ENCODE measurements around the gene ITGB1.

Gene ITGB1

DNA sequence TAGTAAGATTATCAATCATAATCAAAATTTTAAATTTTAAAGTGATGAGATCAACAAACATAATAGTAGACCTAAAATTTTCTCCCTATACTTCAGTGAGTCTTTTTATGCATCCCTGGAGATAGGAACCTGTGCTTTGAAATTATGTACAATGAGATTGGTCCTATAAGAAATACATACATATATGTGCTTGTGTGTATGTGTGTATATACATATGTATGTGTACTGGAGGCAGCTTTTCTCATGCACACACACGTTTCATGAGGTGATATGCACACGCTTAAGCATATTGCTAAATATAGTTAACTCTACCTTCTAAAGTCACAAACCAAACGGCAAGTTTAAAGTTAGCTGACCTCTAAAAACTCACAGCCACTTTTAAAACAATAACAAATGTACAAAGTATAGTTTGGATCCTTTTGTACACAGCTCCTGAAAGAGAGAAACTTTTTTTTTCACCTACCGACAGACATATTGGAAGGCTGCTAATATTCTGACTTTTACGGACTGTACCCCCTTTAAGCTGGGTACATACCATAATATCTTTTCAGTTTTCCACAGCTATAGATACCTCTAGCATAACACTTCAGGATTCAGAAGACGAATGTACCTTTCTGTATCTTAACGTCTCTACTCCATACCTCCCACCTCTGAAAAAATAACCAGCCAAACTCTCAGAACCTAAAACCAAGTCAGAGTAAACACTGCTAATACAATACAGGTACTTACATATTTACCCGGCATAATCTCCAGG lies 3.3 kb downstream of the ITGB1 start:
- no peak for DNase-seq

DNA sequence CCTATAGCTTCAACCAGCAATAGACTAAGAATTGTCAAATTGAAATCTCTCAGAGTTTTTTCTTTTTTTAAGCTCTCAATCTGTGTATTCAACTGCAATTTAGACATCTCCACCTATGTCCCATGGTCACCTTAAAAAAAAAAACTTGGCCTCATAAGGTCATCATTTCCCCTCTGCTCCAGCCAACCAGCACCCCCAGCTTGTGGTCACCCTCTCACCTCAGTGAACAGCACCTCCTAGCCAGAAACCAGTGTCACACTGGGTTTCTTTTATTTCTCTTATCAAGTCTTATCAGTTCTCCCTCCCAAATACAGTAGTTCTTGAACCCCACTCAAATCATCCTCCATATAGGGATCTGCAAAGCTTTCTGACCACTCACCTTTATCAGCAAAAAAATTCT lies 4.0 kb downstream of the ITGB1 start:
- no peak for DNase-seq

DNA sequence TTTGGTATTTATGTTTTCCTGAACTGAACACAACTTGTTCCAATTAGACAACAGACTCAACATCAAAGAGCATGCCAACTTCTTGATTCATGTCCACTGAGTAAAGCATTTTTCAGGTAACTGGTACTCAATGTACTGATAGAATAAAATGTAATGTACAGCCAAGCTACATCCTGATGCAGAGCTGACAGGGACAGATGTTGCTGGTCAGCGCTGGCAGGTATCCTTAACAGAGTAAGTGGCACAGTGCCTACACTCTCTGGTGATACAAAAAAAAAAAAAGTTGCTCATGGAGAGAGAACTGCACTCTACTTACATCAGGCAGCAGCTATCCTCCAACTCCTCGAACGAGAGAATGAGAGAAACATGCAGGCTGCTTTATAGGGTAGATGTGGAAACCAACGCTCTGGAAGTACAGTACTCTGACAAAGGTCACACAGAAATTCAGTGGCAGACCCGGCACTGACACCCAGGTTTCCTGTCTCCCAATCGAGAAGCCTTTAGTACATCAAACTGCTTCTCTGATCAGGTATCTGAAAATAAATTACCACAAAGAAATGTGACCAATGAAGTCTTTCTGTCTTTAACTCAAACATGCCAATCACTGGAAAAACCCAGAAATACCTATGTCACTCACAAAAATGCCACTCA lies 4.6 kb downstream of the ITGB1 start:
- DNase-seq, result no peak

DNA sequence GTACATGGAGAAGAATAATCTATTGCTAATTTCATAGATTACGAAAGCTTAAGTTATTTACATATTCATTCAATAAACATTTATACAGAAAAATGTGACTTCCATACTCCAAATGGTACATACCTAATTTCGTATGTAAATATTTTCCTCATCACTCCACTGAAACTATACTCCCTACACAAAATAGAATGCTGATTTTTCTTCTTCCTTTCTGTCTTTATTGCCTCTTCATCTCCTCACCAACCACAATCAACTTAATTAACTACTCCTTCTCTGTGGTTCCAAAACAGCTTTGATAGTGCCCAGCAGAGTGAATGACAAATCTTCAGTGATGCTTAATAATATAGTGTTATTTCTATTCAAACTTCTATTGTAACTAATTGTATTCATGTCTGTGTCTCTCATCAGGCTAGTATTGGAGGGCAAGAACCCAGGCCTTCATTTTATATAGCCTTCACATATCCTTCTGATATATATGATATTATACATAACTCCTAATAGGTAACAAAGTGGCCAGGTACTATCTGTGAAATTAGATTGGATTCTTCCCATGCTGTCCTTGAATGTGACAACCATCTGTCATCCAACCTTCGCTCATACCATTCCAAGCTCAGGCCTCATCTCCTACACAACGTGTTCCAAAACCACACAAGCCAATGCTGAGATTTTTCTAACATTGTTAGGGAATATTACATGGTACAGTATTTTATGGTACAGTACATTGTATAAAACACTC lies 5.3 kb downstream of the ITGB1 start:
- no peak for DNase-seq

DNA sequence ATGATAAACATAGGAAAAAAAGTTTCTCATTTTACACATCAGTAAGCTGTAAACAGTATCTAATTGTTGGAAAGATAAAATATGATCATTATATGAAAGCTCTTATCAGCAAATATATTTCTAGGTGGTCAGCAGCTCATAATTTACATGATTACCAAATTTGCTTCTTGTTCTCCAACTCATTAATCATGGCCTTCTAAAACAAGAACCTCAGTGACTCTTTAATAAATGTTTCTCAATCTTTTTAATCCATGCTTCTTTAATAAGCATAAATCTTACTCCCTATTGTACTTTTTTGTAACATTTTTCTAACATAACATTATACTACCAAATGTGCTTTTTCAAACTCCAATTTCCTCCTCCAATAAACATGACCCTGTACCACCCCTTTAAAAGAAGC lies 5.9 kb downstream of the ITGB1 start:
- no peak for DNase-seq

DNA sequence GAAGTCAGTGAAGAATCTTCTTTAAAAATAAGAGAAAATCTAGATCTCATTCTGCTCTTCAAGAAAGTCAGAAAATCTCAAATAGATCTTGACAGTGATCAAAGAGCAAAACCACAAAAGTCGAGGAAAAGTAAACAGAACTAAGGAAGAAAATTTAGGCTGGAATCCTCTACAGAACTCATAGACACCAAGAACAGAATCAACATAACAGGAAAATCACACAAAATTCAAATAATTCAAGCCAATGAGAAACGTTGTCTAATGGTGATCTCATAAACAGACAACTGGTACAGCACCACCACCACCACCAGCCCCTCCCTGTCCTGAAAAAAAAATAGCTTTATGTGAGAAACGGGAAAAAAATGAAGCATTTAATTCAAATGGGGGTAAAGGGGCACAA lies 6.9 kb downstream of the ITGB1 start:
- DNase-seq, result no peak

DNA sequence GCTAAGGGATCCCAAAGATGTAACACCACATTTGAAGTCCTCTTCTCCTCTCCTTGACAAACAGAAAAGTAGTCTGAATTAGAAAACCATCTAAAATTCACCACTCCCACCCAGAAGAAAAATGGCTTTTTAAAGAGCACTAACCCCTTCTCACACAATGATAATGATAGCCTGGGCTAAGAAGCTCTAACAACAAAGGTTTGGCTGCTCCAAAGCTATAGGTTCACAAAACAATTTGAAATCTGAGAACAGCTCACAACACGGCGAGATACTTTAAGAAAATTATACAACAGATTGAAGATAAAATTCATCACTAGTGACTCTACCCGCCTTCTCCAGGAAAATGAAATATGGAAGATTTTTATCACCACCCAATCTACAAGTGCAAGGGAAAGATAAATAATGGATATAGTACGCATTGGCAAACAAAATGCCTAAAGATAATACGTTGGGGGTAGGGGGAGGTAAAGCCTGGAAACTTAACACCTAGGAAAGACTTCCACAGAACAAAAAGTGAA lies 7.4 kb downstream of the ITGB1 start:
- no peak for DNase-seq

DNA sequence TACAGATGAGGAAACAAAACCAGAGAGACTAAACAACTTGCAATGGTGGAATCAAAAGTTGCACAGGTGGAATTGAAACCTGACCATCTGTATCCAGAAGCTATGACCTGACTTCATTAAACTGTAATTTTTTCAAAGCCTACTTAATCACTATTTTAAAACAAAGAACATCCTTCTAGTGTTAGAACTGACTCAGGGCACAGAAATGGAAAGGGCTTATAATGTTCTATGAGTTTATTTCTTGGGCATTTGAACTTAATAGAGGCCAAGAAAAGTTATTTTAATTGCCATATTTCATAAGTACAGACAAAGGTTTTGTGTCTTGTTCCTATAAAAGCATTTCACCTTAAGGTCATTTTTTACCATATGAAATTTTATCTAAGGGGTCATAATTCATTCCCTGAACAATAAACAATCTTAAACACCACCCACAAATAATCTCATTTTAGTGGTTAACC lies 8.8 kb downstream of the ITGB1 start:
- no peak for DNase-seq

DNA sequence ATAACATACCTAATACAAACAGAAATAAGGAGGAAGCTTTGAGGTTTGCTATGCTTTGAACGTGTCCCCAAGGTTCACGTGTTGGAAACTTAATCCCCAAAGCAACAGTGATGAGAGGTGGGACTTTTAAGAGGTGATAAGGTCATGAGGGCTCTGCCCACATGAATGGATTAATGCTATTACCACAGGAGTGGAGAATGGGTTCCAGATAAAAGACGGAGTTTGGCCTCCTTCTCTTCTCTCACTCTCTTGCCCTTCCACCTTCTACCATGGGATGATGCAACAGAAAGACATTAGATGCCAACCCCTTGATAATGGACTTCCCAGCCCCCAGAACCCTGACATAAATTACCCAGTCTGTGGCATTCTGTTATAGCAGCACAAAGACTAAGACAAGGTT lies 9.6 kb downstream of the ITGB1 start:
- DNase-seq, result no peak

DNA sequence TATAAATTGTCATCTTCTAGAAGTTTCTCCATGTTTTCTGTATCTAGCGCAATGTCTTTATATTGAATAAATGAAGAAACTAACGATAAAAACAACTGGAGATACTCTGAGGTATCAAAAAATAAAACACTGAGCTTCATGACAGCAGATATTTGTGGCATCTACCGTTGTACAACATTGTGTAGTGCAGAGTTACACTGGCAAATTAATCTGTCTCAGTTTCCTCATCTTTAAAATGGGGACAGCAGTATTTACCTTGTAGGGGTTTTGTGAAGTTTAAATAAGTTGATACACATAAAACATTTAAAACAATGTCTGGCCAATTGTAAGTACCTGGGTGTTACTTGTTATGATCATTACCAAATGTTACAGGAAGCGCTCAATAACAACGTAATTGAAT lies 10.4 kb downstream of the ITGB1 start:
- no peak for DNase-seq

DNA sequence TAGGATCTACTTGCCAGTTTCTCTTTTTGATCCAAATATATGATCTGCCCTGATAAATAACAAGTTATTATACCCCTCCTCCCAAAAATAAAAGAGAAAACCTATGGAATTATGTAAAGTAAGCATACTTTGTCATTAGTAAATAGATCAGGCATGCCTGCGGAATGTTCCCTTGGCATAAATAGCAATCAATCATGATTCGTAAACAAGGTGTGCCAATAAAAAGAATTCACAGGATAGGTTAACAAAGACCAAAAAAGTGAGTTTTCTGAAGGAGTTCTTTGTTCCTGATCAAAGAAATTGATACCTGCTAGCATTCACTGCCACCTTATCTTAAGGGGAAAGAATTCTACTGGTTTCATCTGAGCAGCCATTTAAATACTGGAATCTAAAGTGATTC lies 11.9 kb downstream of the ITGB1 start:
- no peak for DNase-seq

DNA sequence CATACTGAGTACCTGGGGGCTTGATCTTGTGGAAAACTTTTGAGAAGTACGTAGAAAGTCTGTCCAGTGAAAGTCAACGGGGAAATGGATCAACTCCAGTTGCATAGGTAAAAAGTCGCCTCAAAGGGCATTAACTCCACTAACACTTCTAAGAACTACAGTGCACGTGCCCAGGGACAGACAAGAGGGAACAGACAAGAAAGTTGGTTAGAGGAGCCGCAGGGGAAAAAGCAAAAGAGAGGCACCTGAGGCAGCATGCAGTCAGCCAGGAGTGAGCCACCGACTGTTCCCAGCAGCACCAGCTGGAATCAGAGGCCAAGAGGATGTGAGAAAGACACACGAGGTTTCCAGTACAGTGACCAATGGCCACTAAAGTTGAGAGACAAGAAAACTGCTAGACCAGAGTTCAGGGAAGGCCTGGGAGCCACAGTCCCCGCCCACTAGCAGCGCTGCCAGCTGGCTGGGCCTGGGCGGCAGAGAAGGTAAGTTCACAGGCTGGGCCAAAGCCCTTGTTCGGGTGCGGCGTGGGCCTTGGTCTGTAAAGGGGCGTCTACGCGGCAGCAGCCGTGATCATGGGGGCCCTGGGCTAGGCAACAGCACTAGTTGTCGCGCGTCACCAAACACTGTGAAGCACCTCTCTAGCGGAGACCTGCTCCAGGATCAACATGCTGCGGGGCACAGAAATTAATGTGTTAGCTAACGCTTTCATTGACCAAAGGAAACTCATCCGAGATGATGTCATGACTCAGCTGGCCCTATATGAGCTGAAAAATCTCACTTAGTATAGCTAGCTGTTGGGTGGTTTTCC lies 14.0 kb downstream of the ITGB1 start:
- DNase-seq, result no peak

DNA sequence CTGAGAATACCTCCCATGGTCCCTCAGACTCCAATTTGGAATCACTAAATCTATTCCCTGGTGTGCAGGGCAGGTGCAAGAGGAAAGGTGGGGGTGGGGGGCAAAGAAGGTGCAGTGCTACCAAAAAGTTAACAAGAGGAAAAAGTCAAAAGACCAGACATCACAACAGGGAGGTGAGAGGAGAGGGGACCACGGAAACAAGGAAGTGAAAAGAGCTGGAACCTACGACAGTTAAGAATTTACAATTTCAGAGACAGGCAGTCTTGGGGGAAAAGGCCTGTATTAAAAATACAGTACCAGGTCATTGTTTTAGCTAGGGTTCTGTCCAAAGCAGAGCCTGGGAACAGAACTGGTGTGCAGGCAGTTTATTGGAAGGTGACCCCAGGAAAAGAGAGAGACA lies 14.6 kb downstream of the ITGB1 start:
- no peak for DNase-seq

DNA sequence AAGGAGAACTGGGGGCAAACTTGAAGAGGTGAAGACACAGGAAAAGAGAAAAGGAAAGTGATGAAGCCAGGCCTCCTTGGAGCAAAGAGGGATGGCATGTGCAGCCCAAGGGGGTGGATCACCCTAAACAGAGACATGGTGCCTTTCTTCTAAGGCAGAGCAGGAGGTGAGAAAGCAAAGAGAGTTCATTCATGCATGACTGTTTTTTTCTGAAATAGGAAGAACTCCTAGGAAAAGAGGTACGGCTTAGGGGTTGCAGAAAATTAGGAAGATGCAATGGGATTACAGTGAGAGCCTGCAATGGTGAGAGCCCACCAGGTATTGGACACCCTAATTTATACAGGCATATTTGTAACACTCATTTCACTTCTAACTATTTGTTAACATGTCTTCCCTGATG lies 15.9 kb downstream of the ITGB1 start:
- no peak for DNase-seq

DNA sequence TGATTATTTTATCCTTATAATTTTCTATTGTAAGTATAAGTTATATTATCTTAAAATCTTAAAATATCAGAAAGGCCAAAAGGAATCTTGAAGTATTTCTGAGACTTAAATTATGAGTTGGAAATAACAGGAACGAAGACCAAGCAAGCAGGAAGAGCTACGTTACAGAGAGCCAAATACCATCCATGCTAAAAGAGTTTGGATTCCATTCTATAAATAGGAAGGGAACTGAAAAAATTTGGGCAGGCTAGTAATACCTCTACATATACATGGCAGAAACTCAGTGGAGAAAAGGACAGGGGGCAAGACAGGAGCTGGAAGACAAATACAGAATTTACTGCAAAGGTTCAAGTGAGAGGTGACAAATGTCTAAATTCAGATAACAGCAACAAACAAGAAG lies 16.7 kb downstream of the ITGB1 start:
- DNase-seq, result no peak

DNA sequence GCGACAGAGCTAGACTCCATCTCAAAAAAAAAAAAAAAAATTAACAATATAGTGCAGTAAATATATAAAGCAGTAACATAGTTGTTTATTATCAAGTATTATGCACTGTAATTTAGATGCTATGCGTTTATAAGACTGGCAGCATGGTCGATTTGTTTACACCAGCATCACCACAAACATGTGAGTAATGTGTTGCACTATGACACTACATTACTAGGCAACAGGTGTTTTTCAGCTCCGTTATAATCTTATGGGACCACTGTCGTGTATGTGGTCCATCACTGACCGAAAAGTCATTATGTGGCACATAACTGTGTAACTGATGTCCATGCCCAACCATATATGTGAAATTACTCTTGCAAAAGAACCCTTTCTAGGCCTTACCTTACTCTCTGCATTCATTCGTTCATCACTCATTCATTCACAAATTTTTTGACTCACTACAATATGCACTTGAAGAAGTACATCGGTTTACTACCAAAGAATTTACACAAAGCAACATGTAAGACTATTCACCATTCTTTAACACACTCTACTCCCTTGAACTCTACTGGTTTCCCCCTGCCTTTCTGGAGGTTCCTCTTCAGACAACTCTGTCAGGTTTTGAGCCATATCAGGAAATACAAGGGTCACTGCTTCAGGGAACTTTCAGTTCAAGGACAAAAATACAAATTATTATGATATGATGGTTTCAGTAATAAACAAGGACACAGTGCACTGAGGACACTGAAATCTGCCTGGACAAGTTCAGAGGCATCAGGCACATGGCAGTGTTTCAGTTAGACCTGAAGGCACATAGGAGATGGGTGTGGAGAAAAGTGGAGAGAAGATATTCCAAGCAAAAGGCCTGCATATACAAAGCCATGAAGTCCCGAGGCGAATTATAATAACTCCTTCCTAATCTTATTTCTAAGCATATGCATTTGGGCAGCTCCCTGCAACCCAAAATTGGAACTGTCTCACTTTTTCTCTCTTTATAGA lies 17.4 kb downstream of the ITGB1 start:
- DNase-seq, result no peak

DNA sequence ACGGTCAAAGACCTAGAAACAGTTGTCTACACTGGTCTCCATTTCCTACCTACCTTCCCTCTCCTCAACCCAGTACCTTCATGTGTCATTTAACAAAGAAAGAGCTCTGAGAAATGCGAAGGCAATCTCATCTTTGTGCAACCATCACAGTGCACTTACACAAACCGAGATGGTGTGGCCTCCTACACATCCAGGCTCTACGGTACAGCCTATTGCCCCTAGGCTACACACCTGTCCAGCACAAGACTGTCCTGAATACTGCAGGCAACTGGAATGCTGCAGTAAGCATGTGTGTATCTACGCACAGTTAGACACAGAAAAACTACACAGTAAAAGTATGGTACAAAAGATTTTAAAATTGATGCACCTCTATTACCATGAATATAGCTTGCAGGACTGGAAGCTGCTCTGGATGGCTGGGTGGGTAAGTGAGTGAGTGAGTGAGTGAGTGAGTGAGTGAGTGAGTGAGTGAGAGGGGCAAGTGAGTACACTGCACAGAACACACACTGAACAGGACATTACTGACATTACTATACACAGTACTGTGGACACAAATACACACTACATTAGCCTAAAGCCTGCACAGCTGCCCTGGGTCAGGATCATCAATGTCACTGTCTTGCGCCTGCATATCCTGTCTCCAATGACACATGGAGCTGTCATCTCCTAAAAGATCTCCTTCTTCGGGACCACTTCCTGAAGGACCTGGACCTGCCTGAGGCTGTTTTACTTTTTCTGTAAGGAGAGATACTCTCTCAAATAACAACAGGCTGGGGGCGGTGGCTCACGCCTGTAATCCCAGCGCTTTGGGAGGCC lies 18.5 kb downstream of the ITGB1 start:
- DNase-seq, result no peak

DNA sequence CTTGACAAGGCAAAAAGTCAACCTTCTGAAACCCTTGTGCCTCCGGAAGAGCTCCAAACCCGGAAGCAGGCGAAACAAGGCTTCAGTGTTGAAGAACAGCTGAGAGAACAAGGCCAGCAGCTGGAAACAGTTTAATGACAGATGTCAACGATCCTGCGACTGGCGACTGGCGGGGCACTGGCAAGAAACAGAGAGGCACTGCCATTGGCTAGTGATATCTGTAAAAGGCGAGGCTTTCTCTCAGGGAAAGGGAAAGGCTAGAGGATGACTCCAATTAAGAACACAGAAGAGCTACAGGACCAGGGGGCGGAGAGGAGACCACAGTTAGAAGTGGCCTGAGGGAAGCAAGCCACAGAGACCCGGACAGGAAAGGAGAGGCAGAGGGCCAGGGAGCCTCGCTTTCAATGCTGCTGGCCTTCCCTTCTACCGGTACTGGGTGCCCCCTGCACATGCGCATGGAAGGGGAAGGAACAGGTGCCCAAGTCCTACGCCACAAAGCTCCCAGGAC lies 19.4 kb downstream of the ITGB1 start:
- no peak for DNase-seq

DNA sequence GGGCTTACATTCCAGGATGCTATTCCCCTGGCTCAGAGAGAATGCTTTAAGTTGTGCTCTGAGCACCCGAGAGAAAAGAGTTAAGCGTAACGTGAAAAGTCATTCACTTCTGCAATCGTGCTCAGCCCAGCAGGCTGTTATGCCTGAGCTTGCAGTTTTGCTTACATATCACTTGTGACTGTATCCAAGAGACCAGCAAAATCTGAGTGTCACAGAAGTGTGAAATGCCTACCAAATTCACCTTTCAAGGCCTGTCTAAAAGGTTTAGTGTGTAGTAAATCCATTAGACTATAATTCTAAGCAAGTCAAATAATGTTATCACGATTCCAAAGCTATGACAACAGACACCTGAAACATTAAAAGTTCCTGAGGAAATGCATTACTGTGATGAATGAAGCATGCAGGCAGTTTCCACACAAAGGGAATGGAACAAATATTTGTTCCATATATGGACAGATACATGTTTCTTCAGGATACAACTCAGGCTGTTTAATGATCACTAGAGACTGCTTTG lies 20.1 kb downstream of the ITGB1 start:
- no peak for DNase-seq

DNA sequence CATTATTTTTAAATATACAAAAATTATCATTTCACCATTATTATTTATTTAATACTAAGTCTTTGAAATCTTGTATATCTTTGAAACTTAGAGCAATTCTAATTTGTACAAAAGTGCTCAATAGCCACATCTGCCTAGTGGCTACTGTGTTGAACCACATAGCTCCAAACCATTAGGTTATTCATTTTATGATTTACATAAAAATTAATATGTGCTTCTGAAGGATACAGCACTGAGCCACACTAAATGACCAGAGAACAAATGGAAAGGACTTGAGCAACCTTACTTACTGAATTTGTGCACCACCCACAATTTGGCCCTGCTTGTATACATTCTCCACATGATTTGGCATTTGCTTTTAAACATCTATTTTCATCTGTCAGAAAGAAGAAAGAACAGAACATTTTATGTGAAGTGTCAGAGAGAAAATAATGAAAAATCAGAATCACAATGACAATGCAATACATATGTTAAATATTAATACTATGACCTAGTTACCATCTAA lies 25.8 kb downstream of the ITGB1 start:
- DNase-seq, result no peak

Measured in DMS79 (cell line).